ENCODE measurements around the gene UBAC2. TPM values are rescaled to one million over a fixed set of nuclear protein-coding genes. Genes with fewer than 3 reads are reported as not detected.

UBAC2 gene
- total and polyA plus RNA-seq, 2 of the 4 experiments (the other 2 are of a cell fraction), result 20.8 to 36.3 TPM

GRCh38 chr13:99330942-99331341, 130.3 kb downstream of the UBAC2 start:
- dilution Hi-C loops (cut with HindIII; ENCODE audit: low sequenced_read_pairs, unreplicated experiment) (no loop called here), intact Hi-C loops (cut with micrococcal nuclease) (no loop called here), in situ Hi-C loops (cut with MboI; ENCODE audit: low sequenced_read_pairs) (no loop called here)
- no peaks in the 10 kb centered on the region for H3K27me3 ChIP-seq (ENCODE audit: control insufficient read depth, insufficient read depth, low read length)
- no peaks in the 10 kb centered on the region for H4K20me1 ChIP-seq (ENCODE audit: insufficient read depth, low read length)
- H3K9ac ChIP-seq (ENCODE audit: low read depth, low read length), result no peak overlapping the region
- no peak overlapping the region for H3K4me3 ChIP-seq (ENCODE audit: insufficient read depth, low read depth, low read length)
- H3K18ac ChIP-seq (ENCODE audit: low read depth, low read length), result no peak overlapping the region
- H3K23ac ChIP-seq (ENCODE audit: low read depth, low read length), result no peak overlapping the region
- CTCF ChIA-PET, result no interaction called here
- H2BK20ac ChIP-seq (ENCODE audit: low read depth, low read length), result no peak overlapping the region
- no peaks in the 10 kb centered on the region for H3K4me1 ChIP-seq (ENCODE audit: control insufficient read depth, insufficient read depth, low read length)
- ATAC-seq (ENCODE audit: low read depth), result no peak
- H3K4ac ChIP-seq (ENCODE audit: low read depth, low read length), result no peak overlapping the region
- H4K8ac ChIP-seq (ENCODE audit: low read depth in 2 of 2, low read length in 2 of 2), result no peak overlapping the region
- no peak overlapping the region for H3K27ac ChIP-seq (ENCODE audit: insufficient read depth, low read length)
- no peaks in the 10 kb centered on the region for H3K79me1 ChIP-seq (ENCODE audit: low read depth in 1 of 2, low read length in 2 of 2)
- no peak overlapping the region for H3K4me2 ChIP-seq (ENCODE audit: low read depth, low read length)
- POLR2A ChIA-PET (ENCODE audit: unreplicated experiment), result no interaction called here
- H2BK5ac ChIP-seq (ENCODE audit: low read depth, low read length, poor library complexity, severe bottlenecking), result no peak overlapping the region
- H2AK5ac ChIP-seq (ENCODE audit: low read depth, low read length), result no peak overlapping the region
- TF ChIP-seq NFE2L2 (IDR thresholded peaks at IDR 0.05; ENCODE audit: low read depth, low read length) (no peak), MAFK (IDR thresholded peaks at IDR 0.05; ENCODE audit: low read depth, low read length) (no peak), POLR2A (IDR thresholded peaks at IDR 0.05; ENCODE audit: low read depth, low read length) (no peak), RCOR1 (IDR thresholded peaks at IDR 0.05; ENCODE audit: insufficient replicate concordance, low read length) (no peak), RAD21 (IDR thresholded peaks at IDR 0.05; ENCODE audit: low read length) (no peak), CTCF (conservative IDR thresholded peaks at IDR 0.05; ENCODE audit: low read depth, low read length) (no peak), ELK1 (IDR thresholded peaks at IDR 0.05; ENCODE audit: borderline replicate concordance, low read depth, low read length) (no peak), CHD1 (IDR thresholded peaks at IDR 0.05; ENCODE audit: low read depth, low read length) (no peak), BHLHE40 (IDR thresholded peaks at IDR 0.05; ENCODE audit: low read depth, low read length) (no peak), USF2 (IDR thresholded peaks at IDR 0.05; ENCODE audit: low read depth, low read length) (no peak), RFX5 (IDR thresholded peaks at IDR 0.05; ENCODE audit: low read depth, low read length) (no peak), SMC3 (IDR thresholded peaks at IDR 0.05; ENCODE audit: low read depth, low read length) (no peak), FOS (IDR thresholded peaks at IDR 0.05; ENCODE audit: low read depth, low read length) (no peak)
- no peaks in the 10 kb centered on the region for H3K9me3 ChIP-seq (ENCODE audit: control insufficient read depth, insufficient read depth, low read length)
- no peak overlapping the region for H2BK15ac ChIP-seq (ENCODE audit: low read depth, low read length)
- no peaks in the 10 kb centered on the region; the same call in 1 of the 2 replicates for H3K9me1 ChIP-seq (ENCODE audit: insufficient read depth, low read length)
- no peak overlapping the region for H2BK120ac ChIP-seq (ENCODE audit: low read depth, low read length)
- no peak overlapping the region for H4K91ac ChIP-seq (ENCODE audit: insufficient read depth, low read depth, low read length)
- H2AFZ ChIP-seq (replicated peaks; ENCODE audit: low read length, poor library complexity), result no peak overlapping the region
- H4K5ac ChIP-seq (ENCODE audit: low read depth, low read length), result no peak overlapping the region
- H3K56ac ChIP-seq (ENCODE audit: extremely low read depth, insufficient read depth, low read length), result no peak overlapping the region
- no peak overlapping the region for H3K14ac ChIP-seq (replicated peaks; ENCODE audit: low read depth, low read length)
- H2AK9ac ChIP-seq (replicated peaks; ENCODE audit: low read depth, low read length, poor library complexity), result no peak overlapping the region
- H3K36me3 ChIP-seq (ENCODE audit: control insufficient read depth, insufficient read depth, low read length), result peaks cover 4% of the 10 kb centered on the region; the same call in 1 of the 2 replicates
- WGBS, 2 experiments (ENCODE audit: extremely low coverage in 2 of 2, insufficient read length in 1 of 2), result no CpG with 5 or more reads among the region's 6 CpGs
- DNase-seq, result no peak
- no TSS peak for BruUV-seq (replicated peaks)

Data from IMR-90 (cell line).